Tongue (tissue), 2 donors: ENCODE measurements around the gene PRRC2B. TPM values are rescaled to one million over a fixed set of nuclear protein-coding genes. Genes with fewer than 3 reads are reported as not detected.
"Not testable (repeated sequence)": the region's sequence is repeated elsewhere in the genome, so short reads cannot be mapped to it uniquely, and the experiment has no call there.

ENCODE experiments used
- DNase-seq: peaks from one replicate; pipeline ENCODE4 v3.0.0-alpha.2; 2015
- total RNA-seq: library from RNA; depleted of rRNA; stranded (reverse); fragments of >200 nt; gene quantifications from one replicate; pipeline ENCODE4 v1.2.3, GENCODE V29; 2014

Gene PRRC2B
- total RNA-seq: 111 TPM

GRCh38 chr9:131393622-131394463 is at the start of gene PRRC2B:
TSS of gene PRRC2B (plus strand) at chr9:131394086. CDS start at chr9:131430145, 36,059 bp downstream.
- peak; percentile 95 for DNase-seq

GRCh38 chr9:131344931-131345535 is 48.9 kb upstream of the PRRC2B start:
- not testable (repeated sequence) for DNase-seq

GRCh38 chr9:131346559-131346958 is 47.3 kb upstream of the PRRC2B start:
- no peak for DNase-seq

GRCh38 chr9:131347376-131348020 is 46.4 kb upstream of the PRRC2B start:
- no peak for DNase-seq

GRCh38 chr9:131348631-131349521 is 45.0 kb upstream of the PRRC2B start:
- DNase-seq: no peak

- no peak for DNase-seq
Measured at GRCh38 chr9:131349522-131349880, 44.4 kb upstream of the PRRC2B start.

GRCh38 chr9:131349881-131350563 is 43.9 kb upstream of the PRRC2B start:
- peak; percentile 91 for DNase-seq

GRCh38 chr9:131356479-131356878 is 37.4 kb upstream of the PRRC2B start:
- DNase-seq: not testable (repeated sequence)

GRCh38 chr9:131358556-131358955 is 35.3 kb upstream of the PRRC2B start:
- no peak for DNase-seq

- DNase-seq: no peak
Measured at GRCh38 chr9:131361202-131361833, 32.6 kb upstream of the PRRC2B start.

GRCh38 chr9:131365546-131365945 is 28.3 kb upstream of the PRRC2B start:
- DNase-seq: no peak

GRCh38 chr9:131366761-131367401 is 27.0 kb upstream of the PRRC2B start:
- DNase-seq: peak; percentile 81

GRCh38 chr9:131367450-131367849 is 26.4 kb upstream of the PRRC2B start:
- DNase-seq: no peak

GRCh38 chr9:131370638-131371037 is 23.2 kb upstream of the PRRC2B start:
- peak; percentile 45 for DNase-seq

- not testable (repeated sequence) for DNase-seq
Measured at GRCh38 chr9:131372599-131372973, 21.3 kb upstream of the PRRC2B start.

GRCh38 chr9:131374638-131375037 is 19.2 kb upstream of the PRRC2B start:
- not testable (repeated sequence) for DNase-seq

- peak; percentile 42 for DNase-seq
Measured at GRCh38 chr9:131379056-131379455, 14.8 kb upstream of the PRRC2B start.

- peak; percentile 97 for DNase-seq
Measured at GRCh38 chr9:131382850-131383729, 10.8 kb upstream of the PRRC2B start.

- peak; percentile 78 for DNase-seq
Measured at GRCh38 chr9:131385296-131385695, 8.6 kb upstream of the PRRC2B start.
